Tongue (tissue), 2 donors: ENCODE data around the gene BLM. TPM values are rescaled to one million over a fixed set of nuclear protein-coding genes. Genes with fewer than 3 reads are reported as not detected.
A peak's percentile ranks its signal among the peaks of the same experiment; 100 is the strongest.

Source experiments
- DNase-seq: peaks from one replicate; pipeline ENCODE4 v3.0.0-alpha.2; 2015
- total RNA-seq: library from RNA; depleted of rRNA; stranded (reverse); fragments of >200 nt; gene quantifications from one replicate; pipeline ENCODE4 v1.2.3, GENCODE V29; 2014

Gene BLM
- total RNA-seq, 1 donor from 2014 or later, result 7.3 TPM

DNA sequence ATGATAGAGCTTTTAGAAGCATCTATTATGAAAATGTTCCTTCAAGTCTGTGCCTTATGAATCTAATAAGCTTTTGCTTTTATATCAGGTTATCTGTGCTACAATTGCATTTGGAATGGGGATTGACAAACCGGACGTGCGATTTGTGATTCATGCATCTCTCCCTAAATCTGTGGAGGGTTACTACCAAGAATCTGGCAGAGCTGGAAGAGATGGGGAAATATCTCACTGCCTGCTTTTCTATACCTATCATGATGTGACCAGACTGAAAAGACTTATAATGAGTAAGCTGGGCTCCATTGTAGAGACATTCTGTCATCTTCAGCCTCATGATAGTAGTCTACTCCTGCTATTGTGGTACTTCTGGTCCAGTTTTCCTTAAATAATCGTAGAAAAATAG lies 73.4 kb downstream of the BLM start:
- no peak for DNase-seq

DNA sequence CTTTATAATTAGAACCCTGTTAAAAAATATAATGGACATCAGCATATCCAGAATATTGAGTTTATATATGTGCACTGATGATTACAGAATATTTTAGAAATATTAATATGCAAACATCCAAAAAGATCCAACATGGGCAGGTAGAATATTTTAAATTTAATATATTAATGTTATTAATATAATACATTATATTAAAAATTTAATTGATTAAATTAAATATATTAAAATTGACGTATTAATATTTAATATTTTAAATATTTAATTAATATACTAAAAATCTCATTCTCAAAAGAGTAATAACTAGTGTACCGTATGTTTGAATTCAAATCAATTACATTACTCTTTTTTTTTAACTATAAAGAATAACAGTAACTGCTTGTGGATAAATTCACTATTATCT lies 77.4 kb downstream of the BLM start:
- no peak for DNase-seq

DNA sequence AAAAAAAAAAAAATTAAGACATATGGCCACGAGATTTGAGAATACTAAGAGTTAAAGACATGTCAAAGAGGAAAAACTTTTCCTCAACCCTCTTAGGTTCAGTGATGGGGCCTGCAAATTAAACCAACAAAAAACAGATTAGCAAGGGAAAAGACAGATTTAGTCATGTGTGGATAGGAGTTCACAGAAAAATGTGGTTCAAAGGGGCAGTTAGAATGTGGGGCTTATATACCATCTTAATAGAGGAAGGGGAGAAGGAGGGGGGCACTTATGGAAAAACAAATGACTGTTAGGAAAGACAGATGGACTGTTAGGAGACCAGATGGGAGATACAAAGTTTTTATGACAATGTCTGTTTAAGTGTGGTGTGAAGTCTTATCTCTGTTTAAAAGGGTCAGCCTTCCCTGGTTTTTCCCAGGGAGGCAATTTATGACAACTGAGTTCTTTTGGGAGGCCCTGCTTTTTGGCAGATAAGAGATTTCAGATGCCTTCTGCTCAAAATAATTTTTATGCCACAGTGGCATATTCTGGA lies 82.6 kb downstream of the BLM start:
- DNase-seq, result no peak

- no peak for DNase-seq
These were observed 84.7 kb downstream of the BLM start for GRCh38 chr15:90801803-90802202.

DNA sequence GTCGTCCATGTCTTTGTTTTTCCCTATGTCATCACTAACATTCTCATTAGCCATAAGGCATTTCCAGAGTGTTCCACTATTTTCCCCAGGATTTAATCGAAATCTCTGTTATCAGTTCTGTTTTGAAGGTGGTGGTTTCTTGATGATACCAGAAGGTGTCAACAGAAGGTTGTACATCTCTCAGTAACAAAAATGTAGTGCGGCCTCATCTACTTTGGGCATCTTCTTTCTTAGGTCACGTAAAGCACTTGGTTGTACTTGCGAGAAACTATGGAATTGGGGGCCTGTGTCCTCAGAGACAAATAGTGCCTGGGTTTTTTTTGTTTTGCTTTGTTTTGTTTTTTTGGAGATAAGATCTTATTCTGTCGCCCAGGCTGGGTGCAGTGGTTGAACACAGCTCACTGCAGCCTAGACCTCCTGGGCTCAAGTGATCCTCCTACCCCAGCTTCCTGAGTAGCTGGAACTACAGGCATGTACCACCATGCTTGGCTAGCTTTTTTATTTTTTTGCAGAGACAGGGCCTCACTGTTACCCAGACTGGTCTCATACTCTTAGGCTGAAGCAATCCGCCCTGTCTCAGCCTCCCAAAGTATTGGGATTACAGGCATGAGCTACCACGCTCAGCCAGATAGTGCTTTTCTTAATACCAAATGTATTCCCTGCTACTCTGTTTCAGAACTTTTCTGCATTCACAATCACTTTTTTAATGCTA lies 90.1 kb downstream of the BLM start:
- no peak for DNase-seq

DNA sequence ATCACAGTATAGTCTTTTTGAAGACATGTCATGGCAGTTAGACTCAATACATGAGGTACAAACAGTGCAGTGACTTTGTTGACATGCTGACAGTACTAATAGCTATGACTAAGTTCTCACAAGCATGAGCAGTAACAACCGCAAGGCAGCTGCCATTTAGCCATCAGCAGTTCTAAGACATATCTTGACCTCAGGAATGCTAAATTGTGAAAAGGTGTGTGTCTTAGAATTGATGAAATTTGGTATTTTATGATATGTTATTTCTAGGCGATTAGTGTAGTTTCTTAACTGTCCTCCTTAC lies 90.6 kb downstream of the BLM start:
- no peak for DNase-seq

GRCh38 chr15:90808517-90809235 lies 91.5 kb downstream of the BLM start:
- no peak for DNase-seq

DNA sequence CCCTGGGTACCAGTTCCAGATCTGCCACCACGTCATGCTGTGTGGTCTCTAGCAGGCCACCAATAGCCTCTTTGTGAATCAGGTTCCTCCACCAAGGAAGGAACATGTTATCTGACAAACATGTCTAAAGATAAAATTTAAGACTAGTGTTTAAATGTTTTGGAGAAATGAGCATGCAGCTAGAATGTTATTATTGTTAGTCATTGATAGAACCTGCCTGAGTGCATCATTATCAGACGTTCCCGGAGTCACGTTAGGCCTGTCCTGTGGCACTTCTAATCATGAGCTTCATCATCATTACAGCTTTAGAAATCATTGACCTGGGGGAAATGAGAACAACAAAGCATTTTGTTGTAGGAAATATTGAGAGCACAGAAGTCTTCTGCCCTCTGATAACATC lies 92.4 kb downstream of the BLM start:
- DNase-seq, result no peak

DNA sequence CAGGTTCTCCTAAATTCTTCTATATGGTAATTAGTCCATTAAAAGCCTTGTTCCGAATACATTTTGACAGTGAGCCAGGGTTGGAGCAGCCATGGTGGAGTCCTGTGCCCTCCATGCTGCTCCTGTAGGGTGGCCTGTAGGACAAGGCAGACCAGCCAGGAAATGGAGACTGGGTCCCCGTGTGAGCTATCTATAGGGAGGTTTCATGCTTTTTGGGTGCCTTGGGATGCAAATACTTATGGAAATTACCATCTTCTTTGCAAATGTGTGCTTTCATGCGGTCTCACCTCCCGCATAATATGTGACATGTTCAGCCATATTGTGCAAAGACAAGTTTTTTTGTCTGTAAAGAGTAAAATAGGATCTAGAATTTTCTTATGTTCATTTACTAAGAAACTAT lies 93.2 kb downstream of the BLM start:
- DNase-seq, result no peak

- DNase-seq, result no peak
These were observed 95.2 kb downstream of the BLM start for GRCh38 chr15:90812171-90812957.

DNA sequence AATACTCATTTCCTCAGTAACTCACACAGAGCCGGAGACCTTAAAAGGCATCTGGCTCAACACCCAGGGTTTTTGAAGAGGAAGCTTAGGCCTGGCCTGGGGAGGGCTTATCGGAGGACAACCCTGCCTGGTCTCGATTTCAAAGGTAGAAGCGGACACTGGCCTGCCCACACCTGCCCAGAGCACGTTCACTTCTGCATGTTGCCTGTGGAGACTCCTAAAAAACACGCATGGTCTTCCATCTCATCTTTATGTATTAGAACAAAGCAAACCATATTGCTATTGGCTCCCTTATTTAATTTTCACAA lies 95.8 kb downstream of the BLM start:
- DNase-seq, result no peak

DNA sequence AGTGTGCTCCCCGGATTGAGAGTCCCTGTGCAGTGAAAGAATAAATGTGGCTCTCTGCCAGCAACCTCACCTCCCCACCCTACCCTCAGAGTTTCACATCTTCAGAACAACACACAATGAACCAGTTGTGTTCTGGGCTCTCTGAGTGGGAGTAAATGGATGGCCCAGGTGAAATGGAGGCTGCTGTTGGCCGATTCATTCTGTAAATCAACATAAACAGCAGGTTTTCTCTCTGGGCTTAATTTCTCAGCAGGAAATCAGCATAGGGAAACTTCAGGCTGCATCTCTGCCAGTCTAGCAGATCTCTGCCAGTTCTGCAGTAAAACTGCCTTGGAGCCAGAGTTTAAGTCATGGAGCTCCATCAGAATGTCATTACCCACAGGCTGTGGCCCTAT lies 96.6 kb downstream of the BLM start:
- DNase-seq, result no peak

- no peak for DNase-seq
These were observed 97.2 kb downstream of the BLM start for GRCh38 chr15:90814191-90814821.

DNA sequence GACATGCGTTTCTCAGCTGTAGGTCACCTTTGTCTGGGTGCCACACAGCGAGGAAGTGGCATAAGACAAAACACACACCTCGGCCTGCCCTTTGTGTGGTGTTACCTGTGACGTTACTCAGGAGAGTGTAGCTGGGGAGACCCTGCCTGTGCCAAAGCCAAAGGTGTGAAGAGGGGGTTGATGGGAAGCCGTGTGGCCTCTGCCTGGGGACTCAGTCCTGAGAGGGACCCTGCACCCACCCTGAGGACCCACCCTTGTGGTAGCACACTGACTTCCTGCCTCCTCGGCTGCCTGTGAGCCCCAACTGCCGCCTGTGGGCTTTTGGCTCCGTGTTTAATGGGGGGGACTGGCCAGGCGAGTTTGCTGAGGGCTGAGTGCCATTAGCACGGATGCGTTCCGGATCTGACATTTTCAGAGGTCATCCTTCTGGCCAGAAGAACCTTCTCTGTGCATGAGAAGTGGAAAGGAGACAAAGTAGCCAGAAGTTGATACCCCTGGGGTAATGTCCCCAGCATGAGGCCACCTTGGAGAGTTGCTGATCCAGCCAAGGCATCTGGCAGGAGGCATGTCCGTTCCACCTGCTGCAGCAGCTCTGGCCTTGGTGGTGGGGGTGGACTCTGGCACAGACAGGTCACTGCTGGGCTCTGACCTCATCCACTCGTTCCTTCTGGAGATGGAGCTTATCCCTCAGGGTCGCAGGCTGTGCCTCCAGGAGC lies 99.4 kb downstream of the BLM start:
- no peak for DNase-seq

DNA sequence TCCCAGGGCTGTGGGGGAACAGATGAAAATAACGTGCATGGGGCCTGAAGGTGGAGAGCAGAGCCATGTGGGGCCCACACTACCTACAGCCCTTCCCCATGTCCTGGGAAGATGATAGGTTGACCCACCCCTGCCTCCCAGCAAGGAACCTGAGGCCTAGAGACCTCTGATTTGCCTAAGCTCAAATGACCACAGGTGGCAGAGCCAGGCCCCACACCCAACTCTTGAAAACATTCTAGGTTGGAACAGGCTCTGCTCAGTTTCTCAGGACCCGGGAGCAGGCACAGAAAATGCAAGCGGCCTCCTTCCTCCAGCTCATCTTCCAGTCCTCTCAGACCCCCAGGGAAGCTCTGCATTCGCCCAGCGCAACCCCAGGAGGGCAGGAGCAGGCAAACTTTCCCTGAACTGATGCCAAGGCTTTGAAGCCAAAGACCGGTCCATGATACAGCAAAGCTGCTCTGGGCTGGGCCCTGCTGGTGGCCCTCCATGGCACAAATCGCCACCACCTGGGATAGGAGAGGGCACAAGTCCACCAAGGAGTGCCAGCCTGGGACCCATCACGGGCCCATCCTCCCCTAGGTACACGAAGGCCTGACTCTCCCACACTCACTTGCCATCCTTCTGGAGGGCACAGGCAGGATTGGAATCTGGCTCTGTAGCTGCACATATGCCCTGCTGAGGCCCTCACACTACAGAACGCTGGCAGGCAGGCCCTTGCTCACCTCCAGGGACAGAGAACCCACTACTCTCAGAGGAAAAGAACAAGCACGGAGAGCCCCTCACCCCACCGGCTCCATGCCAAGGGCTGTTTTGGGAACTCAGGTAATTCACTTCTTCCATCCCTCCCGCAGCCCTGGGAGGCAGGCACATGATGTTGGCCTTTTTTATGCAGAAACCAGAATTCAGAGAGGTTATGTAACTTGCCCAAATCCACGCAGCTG lies 100.2 kb downstream of the BLM start:
- no peak for DNase-seq

DNA sequence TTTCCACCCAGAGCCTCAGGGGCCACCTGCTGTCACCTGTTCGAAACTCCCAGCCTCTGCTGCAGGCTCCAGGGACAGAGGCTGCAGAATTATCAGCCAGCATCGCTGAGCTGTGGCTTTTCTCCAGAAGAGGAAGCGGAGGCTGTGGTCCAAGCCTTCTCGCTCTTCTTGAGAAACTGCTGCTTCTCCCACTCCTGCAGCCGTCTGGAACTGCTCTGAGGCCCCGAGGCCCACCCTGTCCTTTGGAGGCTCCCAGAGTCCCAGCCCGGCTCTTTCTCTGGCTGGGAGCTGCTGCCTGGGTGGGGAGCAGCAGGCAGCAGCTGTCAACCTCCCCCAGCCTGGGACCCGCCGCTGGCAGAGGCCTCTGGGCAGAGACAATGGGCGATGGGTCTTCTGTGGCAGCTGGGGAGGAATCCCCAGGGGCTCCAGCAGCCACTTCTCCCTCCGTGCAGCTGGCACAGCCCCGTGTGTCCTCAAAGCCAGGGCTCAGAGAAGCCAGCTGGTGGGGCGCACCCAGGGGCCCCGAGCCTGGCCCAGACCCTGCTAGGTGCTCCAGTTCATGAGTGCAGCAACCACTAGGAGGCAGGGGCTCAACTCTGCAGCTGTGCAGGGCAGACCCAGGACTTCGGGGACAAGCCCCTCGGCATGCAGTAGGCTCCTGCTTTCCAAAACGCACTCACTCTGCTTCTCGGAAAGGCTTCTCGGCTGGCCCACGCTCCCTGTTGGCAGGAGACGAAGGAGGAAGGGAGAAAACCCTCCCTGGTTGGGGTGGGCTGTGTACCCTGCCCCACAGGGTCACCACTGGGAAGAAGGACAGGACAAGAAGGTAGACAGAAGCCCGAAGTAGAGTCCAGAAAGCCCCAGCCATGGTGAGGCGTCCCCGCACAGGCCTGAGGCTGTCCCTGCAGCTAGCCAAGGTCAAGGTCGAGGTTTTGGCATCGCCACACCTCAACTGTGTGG lies 101.4 kb downstream of the BLM start:
- DNase-seq, result peak; percentile 82

DNA sequence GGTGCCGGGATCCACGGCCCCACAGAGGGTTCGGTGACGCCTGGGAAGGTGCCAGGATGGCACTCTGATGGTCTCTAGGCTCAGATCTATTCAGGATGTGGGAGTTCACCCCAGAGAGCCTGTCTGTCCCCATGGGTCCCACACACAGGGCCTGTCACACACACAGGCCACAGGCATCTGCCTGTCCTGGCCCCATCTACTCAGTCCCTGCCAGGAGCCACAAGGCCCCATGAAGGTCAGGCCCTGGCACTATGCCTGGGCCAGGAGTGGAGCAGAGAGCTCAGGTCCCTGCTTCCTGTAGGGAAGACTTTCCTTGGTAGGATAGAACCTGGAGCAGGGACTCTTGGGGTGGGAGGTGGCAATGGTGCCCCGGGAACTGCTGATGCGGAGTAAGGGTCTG lies 102.2 kb downstream of the BLM start:
- no peak for DNase-seq

DNA sequence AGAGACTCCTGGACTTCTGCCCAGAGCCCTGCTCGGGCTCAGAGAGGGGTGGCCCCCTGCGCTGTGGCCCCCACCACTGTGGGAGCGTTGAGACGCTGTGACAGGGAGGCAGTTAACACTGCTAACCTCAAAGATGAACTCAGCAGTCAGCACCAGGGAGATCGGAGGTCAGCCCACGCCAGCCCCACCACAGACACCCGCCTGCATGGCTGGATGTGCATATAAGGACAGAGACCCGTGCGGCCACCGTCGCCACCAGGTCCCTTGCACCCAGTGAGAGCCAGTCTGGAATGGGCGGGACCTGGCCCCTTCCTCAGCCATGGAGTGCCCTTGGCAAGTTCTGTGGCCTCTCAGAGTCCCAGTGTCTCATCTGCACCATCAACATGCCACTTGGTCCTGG lies 102.7 kb downstream of the BLM start:
- DNase-seq, result no peak

- no peak for DNase-seq
These were observed 103.3 kb downstream of the BLM start for GRCh38 chr15:90820481-90820880.
